ENCODE results near the gene VSX1. TPM values are rescaled to one million over a fixed set of nuclear protein-coding genes. Genes with fewer than 3 reads are reported as not detected.

VSX1 gene
- total and polyA plus RNA-seq, 2 of the 4 experiments (the other 2 are of a cell fraction): not detected

DNA sequence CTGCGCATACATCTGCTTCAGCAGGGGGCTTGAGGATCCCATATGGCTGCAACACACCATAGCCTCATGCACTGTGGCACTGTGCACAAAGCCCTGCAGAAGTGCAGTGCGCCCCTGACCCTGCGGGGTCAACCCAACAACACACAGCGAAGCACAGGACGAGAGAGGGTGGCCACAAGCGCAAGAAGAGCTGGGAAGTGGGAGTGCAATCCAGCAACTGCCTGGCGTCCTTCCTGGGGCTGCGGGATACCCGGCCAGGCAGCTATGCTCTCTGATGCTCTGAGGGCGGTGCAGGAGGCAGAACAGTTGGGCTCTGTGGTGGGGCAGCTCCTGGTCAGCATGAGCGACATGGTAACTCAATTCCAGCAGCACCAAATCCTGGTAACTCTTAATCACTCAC, 18.4 kb downstream of the VSX1 start:
- Histone ChIP-seq H3K27ac (ENCODE audit: insufficient read depth, low read length) (no peak overlapping the region), H4K20me1 (ENCODE audit: insufficient read depth, low read length) (no peaks in the 10 kb centered on the region; the same call in 1 of the 2 replicates), H3K4me1 (ENCODE audit: control insufficient read depth, insufficient read depth, low read length) (peaks cover under 1% of the 10 kb centered on the region; the same call in 1 of the 2 replicates), H3K4ac (ENCODE audit: low read depth, low read length) (no peak overlapping the region), H3K14ac (replicated peaks; ENCODE audit: low read depth, low read length) (no peak overlapping the region), H2AK9ac (replicated peaks; ENCODE audit: low read depth, low read length, poor library complexity) (no peak overlapping the region), H3K56ac (ENCODE audit: extremely low read depth, insufficient read depth, low read length) (no peak overlapping the region), H4K8ac (ENCODE audit: low read depth in 2 of 2, low read length in 2 of 2) (no peak overlapping the region), H3K36me3 (ENCODE audit: control insufficient read depth, insufficient read depth, low read length) (no peaks in the 10 kb centered on the region), H3K79me1 (ENCODE audit: low read depth in 1 of 2, low read length in 2 of 2) (no peaks in the 10 kb centered on the region), H3K9me3 (ENCODE audit: control insufficient read depth, insufficient read depth, low read length) (no peaks in the 10 kb centered on the region), H3K18ac (ENCODE audit: low read depth, low read length) (no peak overlapping the region), H4K5ac (ENCODE audit: low read depth, low read length) (no peak overlapping the region), H3K27me3 (ENCODE audit: control insufficient read depth, insufficient read depth, low read length) (peaks cover 71% of the 10 kb centered on the region), H2BK120ac (ENCODE audit: low read depth, low read length) (no peak overlapping the region), H2BK15ac (ENCODE audit: low read depth, low read length) (no peak overlapping the region), H3K9me1 (ENCODE audit: insufficient read depth, low read length) (peaks cover 9% of the 10 kb centered on the region), H3K4me2 (ENCODE audit: low read depth, low read length) (no peak overlapping the region), H3K4me3 (ENCODE audit: insufficient read depth, low read depth, low read length) (no peak overlapping the region), H3K9ac (ENCODE audit: low read depth, low read length) (no peak overlapping the region), H3K23ac (ENCODE audit: low read depth, low read length) (no peak overlapping the region), H2AK5ac (ENCODE audit: low read depth, low read length) (no peak overlapping the region), H2BK5ac (ENCODE audit: low read depth, low read length, poor library complexity, severe bottlenecking) (no peak overlapping the region), H4K91ac (ENCODE audit: insufficient read depth, low read depth, low read length) (no peak overlapping the region), H2AFZ (replicated peaks; ENCODE audit: low read length, poor library complexity) (no peak overlapping the region), H2BK20ac (ENCODE audit: low read depth, low read length) (no peak overlapping the region)
- DNase-seq (no peak), ATAC-seq (ENCODE audit: low read depth) (no peak)
- in situ Hi-C loops (cut with MboI; ENCODE audit: low sequenced_read_pairs): loop anchor here (5.0 to 10.0 kb wide), 2 partner anchors 66 to 191 kb away; no protein-coding TSS in a partner anchor
- no peak for TF ChIP-seq RAD21 (IDR thresholded peaks at IDR 0.05; ENCODE audit: low read length)
- no peak for TF ChIP-seq POLR2A (IDR thresholded peaks at IDR 0.05; ENCODE audit: low read depth, low read length)
- TF ChIP-seq CHD1 (IDR thresholded peaks at IDR 0.05; ENCODE audit: low read depth, low read length): no peak
- TF ChIP-seq SMC3 (IDR thresholded peaks at IDR 0.05; ENCODE audit: low read depth, low read length): no peak
- no peak for TF ChIP-seq NFE2L2 (IDR thresholded peaks at IDR 0.05; ENCODE audit: low read depth, low read length)
- TF ChIP-seq MAFK (IDR thresholded peaks at IDR 0.05; ENCODE audit: low read depth, low read length): no peak
- TF ChIP-seq MXI1 (IDR thresholded peaks at IDR 0.05; ENCODE audit: borderline replicate concordance, low read depth, low read length): no peak
- TF ChIP-seq, protein P1, sequence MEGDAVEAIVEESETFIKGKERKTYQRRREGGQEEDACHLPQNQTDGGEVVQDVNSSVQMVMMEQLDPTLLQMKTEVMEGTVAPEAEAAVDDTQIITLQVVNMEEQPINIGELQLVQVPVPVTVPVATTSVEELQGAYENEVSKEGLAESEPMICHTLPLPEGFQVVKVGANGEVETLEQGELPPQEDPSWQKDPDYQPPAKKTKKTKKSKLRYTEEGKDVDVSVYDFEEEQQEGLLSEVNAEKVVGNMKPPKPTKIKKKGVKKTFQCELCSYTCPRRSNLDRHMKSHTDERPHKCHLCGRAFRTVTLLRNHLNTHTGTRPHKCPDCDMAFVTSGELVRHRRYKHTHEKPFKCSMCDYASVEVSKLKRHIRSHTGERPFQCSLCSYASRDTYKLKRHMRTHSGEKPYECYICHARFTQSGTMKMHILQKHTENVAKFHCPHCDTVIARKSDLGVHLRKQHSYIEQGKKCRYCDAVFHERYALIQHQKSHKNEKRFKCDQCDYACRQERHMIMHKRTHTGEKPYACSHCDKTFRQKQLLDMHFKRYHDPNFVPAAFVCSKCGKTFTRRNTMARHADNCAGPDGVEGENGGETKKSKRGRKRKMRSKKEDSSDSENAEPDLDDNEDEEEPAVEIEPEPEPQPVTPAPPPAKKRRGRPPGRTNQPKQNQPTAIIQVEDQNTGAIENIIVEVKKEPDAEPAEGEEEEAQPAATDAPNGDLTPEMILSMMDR (conservative IDR thresholded peaks at IDR 0.05; ENCODE audit: low read depth, low read length): no peak
- TF ChIP-seq MAZ (IDR thresholded peaks at IDR 0.05; ENCODE audit: borderline replicate concordance, low read depth, low read length): no peak
- no peak for TF ChIP-seq RCOR1 (IDR thresholded peaks at IDR 0.05; ENCODE audit: insufficient replicate concordance, low read length)
- TF ChIP-seq, protein P2, sequence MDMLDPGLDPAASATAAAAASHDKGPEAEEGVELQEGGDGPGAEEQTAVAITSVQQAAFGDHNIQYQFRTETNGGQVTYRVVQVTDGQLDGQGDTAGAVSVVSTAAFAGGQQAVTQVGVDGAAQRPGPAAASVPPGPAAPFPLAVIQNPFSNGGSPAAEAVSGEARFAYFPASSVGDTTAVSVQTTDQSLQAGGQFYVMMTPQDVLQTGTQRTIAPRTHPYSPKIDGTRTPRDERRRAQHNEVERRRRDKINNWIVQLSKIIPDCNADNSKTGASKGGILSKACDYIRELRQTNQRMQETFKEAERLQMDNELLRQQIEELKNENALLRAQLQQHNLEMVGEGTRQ (IDR thresholded peaks at IDR 0.05; ENCODE audit: low read depth, low read length): no peak
- TF ChIP-seq, protein P3, sequence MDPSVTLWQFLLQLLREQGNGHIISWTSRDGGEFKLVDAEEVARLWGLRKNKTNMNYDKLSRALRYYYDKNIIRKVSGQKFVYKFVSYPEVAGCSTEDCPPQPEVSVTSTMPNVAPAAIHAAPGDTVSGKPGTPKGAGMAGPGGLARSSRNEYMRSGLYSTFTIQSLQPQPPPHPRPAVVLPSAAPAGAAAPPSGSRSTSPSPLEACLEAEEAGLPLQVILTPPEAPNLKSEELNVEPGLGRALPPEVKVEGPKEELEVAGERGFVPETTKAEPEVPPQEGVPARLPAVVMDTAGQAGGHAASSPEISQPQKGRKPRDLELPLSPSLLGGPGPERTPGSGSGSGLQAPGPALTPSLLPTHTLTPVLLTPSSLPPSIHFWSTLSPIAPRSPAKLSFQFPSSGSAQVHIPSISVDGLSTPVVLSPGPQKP (IDR thresholded peaks at IDR 0.05; ENCODE audit: borderline replicate concordance, low read depth, low read length): no peak
- TF ChIP-seq FOS (IDR thresholded peaks at IDR 0.05; ENCODE audit: low read depth, low read length): no peak
- TF ChIP-seq RFX5 (IDR thresholded peaks at IDR 0.05; ENCODE audit: low read depth, low read length): no peak
- no peak for TF ChIP-seq BHLHE40 (IDR thresholded peaks at IDR 0.05; ENCODE audit: low read depth, low read length)
- no peak for TF ChIP-seq CEBPB (IDR thresholded peaks at IDR 0.05; ENCODE audit: low read depth, low read length)
- ChIA-PET POLR2A (ENCODE audit: unreplicated experiment) (no interaction called here), CTCF (interaction anchor here (1.7 to 2.8 kb wide), 2 partner anchors 68 to 69 kb away, joined by 5 to 28 read pairs; no protein-coding TSS in a partner anchor)
- WGBS, 2 experiments (ENCODE audit: extremely low coverage in 2 of 2, insufficient read length in 1 of 2): 45% methylated on average over 8 of the region's 11 CpGs; no CpG with 5 or more reads in 1 of the 2 experiments
- BruUV-seq (replicated peaks): no TSS peak
- dilution Hi-C loops (cut with HindIII; ENCODE audit: low sequenced_read_pairs, unreplicated experiment): no loop called here
- intact Hi-C loops (cut with micrococcal nuclease): no loop called here

Measured in IMR-90 (cell line).